NCI-H1092 (cell line): ENCODE data around the gene CEMIP.

ENCODE experiments used
- DNase-seq: peaks from one replicate; lab custom pipeline; 2025; lab: John Stamatoyannopoulos, UW

The CEMIP gene

DNA sequence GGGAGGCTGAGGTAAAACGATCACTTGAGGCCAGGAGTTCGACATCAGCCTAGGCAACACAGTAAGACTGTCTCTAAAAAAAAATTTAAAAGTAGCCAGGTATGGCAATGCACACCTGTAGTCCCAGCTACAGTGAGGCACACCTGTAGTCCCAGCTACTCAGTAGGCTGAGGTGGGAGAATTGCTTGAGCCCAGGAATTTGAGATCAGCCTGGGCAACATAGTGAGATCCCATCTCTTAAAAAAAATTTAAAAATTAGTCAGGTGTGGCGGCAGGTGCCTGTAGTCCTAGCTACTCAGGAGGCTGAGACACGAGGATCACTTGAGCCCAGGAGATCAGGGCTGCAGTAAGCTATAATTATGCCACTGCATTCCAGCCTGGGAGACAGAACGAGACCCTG, 203.7 kb downstream of the CEMIP start:
- DNase-seq, result no peak

DNA sequence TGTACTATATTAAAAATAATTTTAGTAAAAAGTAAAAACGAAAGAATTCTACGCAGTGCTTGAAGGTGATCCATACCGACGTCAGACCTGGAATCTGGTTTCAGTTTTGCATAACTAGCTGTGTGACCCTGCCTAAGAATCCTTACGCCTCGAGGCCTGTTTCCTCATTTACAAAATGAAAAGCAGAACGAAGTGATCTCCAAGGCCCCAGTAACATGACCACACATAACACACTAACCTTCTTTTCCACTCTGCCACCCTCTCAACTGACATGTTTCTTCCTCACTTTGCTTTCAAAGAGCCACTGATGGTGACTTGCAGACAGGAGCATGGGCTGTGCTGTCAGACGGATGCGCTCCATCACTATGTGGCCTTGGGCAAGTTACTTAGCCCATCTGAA, 205.7 kb downstream of the CEMIP start:
- DNase-seq, result no peak

DNA sequence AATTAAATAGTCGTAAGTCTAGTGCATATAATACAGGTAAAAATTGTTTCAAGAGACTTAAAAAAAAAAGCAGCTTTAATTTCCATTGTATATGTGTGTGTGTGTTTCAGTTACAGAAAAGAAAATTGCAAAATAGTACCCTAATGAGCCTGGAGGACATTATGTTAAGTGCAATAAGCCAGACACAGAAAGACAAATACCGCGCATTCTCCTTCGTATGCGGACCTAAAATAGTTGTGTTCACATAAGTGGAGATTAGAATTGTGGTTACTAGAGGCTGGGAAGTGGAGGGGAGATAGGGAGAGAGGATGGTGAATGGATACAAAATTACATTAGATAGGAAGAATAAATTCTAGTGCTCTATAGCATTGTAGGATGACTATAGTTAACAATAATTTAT, 206.8 kb downstream of the CEMIP start:
- DNase-seq, result no peak

DNA sequence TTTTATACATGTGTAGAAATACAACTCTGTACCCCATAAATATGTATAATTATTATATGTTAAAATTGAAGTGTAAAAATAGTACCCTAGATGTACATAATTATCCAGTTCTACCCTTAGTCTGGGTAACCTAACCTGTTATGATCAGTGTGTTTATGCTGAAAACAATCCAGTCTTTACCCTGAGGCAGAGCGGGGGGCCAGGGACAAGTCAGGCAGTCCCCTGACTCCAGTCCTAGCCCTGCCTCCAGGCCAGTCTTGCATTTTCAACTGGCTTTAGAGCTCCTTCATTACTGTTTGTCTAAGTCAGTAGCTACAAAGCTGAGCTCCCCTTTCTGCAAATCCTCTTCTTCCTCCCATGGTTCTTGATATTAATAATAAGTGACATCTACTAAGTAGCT, 207.3 kb downstream of the CEMIP start:
- DNase-seq, result no peak

DNA sequence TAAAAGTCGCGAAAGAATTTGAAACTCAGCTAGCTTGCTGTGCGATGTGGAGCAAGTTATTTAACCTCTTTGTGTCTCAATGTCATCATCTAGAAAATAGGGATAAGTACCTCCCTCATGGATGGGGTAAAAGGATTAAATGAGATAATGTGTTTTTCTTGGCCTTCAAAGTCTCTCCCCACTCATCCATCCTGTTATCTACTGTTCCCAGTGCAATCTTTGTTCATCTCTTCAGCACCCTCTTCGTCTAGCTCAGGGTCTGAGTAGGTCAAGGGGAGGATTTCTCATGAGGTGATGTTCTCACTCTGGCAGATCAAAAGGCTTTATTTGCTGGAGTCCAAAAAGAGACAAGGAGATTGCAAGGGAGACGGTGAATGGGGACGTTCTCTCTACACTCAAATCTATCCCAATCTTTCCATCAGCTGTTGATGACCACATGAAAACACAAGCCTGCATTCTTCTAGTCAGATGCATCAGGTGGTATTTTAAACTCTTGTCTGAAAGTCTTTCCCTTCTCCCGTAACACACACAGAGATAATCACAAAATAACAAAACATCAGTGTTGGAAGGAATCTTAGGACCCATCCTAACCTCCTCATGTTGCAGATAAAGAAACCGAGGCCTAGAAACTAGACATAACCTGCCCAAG, 209.1 kb downstream of the CEMIP start:
- DNase-seq, result no peak

DNA sequence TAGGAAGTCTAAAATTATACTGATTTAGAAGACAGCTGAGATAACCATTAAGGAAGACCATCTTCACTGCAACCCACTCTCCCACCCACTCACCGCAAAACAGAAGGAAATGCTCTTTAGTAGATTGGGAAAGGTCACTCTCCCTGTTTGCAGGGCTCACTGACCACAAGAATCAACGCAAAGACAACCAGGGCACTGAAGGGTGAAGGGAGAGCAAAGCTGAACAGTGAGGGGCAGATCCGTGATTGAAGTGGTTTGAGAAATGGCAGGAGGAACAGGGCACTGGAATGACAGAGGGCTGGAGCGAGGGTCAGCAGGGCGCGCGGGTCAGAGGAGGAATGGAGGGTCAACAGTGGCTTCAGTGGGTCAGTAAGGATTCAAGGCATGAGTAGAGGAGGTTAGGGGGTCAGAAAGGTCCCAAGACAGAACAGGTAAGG, 209.9 kb downstream of the CEMIP start:
- no peak for DNase-seq

DNA sequence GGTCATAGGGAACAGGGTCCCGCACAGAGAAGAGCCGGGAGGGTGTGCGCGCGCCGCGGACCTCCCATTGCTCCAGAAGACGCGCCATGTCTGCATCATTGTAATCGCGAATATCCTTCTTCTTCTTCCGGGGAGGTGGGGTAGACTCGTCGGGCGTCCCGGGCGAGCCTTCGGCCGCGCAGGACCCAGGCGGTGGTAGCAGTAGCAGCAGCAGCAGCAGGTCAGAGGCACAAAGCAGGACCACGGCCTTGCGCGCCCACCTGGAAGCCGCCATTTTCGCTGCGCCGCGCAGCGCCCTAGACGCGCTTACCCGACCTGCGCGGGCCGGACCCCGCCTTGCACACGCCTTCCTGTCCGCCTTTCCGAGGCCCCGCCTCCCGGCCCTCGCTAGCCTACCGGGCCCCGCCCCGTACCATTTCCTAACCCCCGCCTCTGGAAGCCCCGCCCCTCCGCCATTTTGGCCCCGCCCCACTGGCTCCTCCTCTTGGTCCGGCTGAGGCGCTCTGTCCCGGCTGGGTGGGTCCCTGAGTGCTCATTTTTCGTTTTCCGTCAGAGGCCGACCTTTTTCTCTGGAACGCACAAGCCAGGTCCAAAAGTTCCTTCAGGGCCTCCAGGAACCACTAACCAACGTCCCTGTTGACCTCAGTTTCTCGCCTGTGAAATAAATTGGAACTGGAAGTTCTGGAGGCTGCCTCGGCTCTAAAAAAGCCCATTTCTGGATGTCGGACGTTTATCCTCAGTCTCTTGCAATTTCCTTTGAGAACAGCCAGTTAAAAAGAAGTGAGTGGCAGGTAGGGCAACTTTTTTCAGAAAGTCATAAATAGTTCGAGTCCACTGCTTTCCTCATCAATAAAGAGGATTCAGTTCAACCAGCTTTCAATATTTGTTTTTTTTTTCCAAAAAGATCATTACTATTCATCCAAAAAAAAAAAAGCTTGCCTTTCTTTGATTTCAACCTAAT, 210.6 kb downstream of the CEMIP start, which contains the start of gene MESD:
MESD (minus strand) TSS at position 302 of the 961 bp plus-strand sequence; CDS start at position 274, 28 bp downstream.
- peak; percentile 87 for DNase-seq

DNA sequence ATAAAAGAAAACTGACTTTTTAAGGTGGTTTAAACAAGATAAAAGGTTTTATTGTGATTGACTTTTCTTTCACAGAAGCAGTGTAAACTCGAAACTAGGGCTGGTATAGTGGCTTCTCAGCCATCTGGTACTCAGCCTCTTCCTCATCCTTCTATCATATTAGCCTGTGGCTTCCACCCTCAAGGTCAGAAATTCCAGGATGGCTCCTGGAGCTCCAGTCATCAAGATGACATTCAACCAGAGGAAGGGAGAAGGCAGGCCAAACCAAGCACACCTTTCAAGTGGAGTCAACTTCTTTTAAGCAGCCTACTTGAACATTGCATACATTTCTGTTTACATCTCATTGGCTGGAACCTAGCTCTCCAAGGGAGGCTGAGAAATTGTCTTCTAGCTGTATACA, 211.8 kb downstream of the CEMIP start:
- DNase-seq, result no peak

DNA sequence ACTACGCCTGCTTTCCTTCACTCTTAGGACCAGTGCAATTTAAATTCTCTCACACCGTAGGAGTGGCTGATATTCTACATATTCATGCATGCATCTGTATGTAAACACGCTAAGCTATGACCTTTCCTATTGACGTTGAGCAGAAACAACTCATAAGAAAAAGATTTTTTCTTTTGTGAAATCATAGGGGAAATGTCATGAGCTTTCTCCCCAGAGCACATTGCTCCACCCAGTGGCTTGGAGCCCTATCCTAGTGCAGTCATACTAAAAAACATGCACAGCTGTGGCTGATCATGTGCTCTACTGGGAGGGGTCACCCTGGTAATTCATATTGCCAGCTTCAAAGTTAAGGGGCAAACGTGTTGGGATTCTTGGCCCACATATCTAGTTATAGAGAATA, 212.3 kb downstream of the CEMIP start:
- DNase-seq, result no peak

DNA sequence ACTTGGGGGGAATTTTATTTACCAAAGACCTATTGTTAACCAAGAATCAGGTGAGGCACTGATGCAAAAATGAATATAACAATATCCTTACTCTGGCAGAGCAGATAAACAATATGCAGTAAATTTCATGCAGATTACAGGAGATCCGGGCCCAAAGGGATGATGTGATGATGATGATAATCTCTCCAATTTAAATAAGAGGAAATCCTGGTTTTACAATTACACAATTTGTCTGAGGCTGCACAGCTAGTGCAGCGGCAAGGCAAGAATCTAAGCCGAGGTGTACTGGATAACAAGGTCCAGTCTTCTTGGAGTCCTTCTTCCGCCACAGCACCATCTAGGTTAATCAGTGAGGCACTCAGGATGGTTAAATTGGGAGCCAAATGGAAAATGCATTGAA, 212.8 kb downstream of the CEMIP start:
- DNase-seq, result no peak

DNA sequence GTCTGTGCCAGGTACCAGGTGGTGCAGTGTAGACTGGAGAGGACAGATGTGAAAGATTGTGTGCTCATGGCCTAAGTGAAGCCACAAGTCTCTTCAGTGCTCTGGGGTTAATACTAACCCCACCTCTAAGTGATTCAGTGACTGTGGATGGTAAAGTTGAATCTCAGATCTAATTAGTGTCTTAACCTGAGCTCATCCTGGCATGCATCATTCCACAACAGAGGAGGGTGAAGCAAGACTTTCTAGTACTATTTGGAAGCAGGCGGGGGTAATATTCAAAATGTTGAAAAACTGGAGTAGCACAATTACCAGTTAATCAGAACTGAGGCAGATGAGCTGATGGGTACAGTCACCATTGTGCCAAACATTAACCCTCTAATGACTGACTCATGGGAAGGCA, 213.3 kb downstream of the CEMIP start:
- no peak for DNase-seq

DNA sequence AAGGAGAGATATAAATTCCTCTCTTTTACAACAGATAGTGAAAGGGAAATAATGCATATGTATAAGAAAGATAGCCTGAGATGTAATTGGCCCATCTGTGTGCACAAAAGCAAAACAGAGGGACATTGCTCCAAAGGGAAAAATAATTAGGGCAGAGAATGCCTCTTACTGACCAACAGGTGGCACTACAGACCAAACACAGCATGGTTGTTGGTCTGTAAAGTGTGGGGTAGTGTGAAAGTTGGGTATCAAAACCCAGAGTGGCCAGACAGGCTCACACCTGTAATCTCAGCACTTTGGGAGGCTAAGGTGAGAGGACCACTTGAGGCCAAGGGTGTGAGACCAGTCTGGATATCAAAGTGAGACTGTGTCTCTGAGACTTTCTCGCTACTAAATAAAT, 217.1 kb downstream of the CEMIP start:
- DNase-seq, result no peak

DNA sequence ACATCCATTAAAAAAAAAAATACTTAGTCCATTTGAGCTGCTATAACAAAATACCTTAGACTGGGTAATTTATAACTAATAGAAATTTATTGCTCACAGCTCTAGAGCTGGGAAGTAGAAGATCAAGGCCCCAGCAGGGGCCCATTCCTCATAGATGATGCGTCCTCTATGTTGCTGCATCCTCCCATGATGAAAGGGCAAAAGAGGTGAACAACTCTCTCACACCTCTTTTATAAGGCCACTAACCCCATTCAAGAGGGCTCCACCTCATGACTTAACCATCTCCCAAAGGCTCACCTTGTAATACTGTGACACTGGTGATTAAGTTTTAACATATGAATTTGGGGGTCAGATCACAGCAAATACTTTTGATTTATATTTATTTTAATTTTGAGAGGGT, 218.5 kb downstream of the CEMIP start:
- no peak for DNase-seq

DNA sequence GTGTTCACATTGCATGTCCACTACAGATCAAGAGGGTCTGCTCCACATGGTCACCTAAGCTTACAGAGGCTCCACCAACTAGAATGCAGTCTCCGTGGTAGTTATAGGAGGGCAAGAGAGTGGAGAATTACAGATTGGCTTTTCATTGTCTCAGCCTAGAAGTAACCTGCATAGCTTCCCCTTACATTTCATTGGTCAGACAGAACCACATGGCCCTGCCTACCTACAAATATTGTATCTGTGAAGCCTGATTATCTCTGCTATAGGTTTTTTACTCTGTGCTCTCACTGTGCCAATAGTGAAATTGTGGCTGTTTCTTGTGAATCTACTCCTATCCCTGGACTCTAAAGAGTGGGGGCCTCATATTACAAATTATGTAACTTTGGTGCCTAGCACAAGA, 219.1 kb downstream of the CEMIP start:
- no peak for DNase-seq

DNA sequence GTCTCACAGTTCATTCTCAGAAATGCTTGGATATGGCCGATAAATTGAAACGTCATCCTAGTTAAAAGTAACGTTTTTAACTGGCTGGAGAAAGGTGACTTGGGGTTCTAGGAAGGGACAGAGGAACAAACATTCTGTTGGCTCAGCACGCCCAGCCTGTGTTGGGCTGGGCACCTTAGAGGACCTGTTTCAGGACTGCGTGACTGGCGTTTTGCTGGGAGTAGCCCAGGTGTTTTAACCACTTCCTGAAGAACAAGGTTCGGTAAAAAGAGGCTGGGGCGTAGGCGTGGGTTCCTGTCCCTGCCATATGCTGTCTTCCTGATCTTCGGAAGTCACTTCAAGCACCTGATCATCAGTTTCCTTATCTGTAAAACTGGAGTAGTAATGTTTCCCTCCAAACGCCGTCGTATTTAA, 220.5 kb downstream of the CEMIP start:
- no peak for DNase-seq

DNA sequence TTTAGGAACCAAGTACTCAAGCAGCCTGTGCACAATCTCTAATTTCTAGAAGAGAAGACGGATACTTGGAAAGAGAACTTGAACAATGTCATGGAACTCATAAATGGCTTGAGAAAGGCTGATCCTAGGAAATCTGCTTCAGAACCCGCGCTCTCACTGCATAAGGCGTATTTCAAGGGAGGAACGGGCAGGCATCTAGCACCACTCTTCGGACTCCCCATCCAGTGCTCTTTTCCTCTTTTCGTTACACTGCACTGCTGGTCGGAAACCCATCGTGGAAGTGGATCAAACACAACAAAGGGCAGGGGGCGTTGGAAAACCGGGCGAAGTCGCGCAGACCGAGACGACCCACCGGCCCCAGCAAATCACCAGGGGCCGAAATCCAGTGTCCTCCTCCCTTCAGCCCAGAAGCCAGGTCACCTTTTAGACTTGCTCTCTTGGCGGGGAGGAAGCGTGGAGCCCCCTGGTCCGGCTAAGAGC, 221.0 kb downstream of the CEMIP start:
- DNase-seq, result no peak

DNA sequence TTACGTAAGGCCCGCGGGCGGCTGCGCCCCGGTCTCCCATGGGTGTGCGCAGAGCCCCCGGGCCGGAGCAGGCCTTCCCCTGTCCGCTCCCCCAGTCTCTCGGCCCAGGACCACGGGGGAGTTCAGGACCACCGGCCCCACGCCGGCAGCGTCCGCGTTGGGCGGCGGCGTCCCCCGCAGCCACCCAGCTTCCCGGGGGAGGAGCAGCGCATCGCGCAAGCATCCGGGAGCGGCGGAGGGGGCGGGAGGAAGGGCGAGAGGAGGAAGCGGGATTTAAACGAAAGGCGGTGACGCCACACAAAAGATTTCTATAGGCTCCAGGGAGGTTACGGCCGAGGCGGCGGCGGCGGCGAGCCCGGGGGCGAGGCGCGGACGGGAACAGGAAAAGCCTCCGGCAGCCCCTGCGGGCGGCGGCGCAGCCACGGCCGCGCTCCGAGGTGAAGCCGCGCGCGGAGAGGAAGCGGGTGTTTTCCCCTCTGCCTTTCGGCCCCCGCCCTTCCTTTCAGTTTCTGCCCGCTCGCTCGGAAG, 221.5 kb downstream of the CEMIP start, which contains the start of gene TLNRD1:
TLNRD1 (plus strand) TSS at position 300 of the 528 bp plus-strand sequence. CDS start 1,349 bp downstream, outside the sequence.
- DNase-seq, result peak; percentile 60
